ENCODE measurements around the gene CHID1.

The CHID1 gene

DNA sequence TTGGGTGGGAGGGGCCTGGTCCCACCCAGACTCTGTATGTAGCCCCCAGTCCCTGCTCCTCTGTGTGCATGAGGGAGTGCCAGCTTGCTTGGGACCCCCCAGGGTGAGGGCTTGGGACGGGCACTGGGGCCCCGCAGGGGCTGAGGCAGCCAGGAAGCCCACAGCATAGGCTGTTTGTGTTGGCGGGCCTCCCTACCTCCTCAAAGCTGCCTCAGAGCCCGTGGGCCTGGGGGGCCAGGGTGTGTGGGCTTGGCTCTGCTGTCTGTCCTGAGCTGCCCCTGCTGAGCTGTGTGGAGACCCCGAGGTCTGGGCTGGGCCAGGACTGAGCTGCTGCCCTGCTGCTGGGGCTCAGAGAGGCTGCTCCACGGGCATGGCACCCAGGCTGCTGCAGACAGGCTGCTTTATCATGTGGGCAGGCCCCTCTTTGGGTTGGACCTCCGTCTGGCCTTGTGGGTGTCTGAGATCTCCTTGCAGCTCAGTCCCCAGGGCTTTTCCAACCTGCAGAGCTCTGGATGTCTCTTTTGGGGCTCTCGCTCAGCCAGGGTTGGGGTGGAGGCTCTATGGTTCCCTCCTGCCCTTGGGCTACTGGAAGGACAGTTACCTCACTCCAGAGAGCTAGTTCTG lies 64.6 kb downstream of the CHID1 start:
- no peak for DNase-seq

DNA sequence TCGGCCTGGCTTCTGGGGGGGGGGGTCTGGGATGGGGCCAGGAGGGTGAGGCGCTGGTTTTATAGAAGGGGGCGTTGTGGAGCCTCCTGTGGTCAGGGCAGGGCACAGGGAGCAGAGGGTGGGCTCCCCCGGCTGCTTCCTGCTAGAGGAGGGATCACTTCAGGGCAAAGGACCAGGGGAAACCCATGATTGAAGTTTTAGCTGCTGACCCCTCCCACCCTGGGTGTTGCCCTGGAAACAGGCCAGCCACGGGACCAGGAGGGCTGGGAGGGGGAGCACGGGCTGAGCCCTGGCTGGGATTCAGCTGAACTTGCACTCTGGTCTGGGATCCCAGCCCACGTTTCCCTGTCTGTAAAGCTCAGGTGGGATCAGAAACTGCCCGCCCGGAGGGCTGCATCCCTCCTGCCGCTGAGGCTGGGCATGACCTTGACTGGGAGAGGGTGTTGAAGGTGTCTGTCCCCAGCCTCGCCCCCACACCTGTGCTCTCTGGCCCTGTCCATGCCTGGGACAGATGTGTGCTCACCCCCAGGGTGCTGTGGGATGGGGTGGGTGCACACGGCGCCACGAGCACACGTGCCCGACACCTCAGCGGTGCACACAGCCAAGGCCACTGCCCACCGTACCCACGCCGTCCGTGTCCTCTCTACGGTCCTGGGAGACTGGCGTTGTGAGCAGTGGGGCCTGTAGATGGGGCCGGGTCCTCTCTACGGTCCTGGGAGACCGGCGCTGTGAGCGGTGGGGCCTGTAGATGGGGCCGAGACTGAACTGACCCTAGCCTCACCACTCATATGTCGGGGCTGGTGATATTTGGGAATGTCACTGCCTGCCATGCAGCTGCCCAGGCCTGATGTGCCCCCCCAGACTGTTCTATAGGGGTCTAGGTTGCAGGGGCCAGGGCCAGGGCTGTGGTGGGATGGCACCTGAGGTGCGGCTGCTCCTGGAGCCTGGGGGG lies 65.6 kb downstream of the CHID1 start:
- no peak for DNase-seq

DNA sequence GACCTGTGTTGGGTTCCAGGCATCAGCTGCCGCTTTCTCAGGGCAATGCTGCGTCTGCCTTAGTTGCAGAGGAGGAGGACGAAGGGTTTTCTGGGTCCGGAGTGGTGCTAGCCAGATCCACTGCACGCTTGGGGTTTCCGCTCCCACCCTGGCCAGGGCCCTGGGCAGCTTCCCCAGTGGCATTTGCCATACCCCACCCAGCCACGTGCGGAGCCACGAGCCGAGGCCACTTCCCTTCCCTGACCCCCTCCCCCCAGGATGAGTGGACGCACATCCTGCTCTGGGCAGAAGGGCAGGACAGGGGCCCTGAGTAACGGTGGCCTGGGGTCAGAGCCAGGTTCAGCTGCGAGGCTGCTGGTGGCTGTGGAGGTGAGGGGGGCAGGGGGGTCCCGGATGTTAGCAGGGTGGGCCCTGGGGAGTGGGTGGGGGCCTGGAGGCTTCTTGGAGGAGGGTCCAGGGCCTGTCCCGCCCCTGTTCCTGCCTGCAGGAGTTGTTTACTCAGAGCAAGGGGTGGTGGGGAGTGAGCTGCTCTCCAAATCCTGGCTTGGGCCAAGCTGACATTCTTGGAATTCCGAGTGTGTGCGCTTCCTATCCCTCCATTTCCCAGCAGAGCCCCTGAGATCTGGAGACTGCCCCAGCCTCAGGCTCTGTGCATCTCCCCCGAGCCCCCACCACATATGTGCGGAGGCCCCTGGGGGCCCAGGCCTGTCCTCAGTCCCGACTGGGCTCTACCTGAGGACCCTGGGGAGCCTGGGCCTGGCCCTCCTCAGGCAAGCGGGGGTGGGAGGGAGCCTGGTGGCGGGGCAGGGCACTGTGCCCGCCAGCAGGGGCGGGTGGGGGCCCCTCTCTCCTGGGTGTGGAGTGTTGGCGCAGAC lies 66.6 kb downstream of the CHID1 start:
- DNase-seq: no peak

DNA sequence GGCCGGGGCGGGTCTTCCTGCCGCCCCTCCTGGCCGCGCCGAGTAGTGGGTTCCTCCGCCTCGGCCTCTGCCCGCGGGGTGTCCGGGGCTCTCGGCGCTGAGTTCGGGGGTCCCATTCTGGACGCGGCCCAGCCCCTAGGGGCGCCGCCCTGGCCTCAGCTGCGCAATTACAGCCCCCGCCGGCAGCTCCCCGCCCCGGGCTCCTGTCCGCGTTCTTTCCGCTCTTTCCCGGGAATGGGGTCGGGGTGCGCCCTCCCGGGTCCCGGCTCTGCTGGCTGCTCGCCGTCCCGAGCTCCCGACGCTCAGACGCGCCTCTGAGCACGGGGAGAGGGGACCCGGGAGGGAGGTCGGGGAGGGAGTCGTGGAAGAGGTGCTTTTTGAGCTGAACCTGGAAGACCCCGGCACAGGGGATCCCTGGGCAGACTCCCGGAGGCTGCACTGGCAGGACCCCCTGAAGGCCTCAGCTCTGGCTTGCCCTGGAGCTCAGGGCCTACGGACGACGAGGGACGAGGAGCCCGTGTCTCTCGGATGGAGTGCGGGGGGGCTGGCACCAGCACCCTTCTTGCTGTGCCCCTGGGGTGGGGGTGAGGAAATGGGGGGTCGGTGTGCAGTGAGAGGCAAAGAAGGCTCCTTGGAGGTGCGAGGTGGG lies 67.4 kb downstream of the CHID1 start:
- no peak for DNase-seq

DNA sequence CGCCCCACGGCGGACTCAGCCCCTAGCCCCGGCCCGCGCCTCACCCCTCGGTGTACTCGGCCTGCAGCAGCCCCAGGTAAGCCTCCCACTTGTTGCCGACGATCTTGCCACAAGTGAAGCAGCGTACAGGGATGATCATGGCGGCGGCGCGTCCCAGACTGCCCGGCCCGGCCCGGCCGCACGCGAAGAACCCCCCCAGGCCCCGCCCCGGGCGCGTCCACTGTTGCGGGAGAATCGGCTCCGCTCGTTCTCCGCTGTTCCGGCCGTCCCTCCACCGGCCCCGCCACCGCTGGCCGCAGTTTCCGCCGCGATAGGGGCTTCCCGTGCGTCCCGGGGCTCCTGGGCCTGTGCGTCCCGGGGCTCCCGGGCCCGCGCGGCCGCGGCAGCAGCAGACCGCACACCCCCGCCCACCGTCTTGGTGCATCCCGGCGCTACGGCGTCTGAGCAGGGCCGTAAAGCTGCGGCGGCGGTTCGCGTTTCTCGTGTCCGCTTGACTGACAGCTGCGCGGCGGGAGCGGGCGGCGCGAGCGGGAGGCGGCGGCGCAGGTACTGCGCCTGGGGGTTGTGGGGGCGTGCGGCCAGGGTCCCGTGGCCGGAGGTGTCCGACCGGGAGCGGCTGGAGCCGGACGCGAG lies 68.1 kb downstream of the CHID1 start, which contains the start of the genes POLR2L and TSPAN4:
Gene POLR2L (minus strand): TSS at position 160 of the 633 bp plus-strand sequence. CDS start 21 bp downstream, at position 139.
Gene TSPAN4 (plus strand): TSS at position 483 of the 633 bp plus-strand sequence. CDS start 7,453 bp downstream, outside the sequence.
- DNase-seq: peak; percentile 84

DNA sequence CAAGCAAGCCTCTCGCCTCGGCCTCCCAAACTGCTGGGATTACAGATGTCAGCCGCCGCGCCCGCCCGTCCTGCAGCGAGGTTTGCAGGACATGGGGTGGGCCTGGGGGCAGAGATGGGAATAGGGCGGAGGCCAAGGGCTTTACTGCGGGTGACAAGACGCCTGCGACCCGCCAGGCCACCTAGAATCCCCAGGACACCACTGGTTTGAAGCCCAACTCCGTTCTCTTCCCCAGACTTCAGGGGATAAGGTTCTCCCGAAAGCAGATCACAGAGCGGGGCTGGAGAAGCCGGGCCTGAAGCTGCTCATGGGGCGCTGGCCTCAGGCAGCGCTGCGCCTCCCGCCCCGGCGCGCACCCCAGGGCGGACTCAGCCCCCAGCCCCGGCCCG lies 68.6 kb downstream of the CHID1 start:
- DNase-seq: no peak

DNA sequence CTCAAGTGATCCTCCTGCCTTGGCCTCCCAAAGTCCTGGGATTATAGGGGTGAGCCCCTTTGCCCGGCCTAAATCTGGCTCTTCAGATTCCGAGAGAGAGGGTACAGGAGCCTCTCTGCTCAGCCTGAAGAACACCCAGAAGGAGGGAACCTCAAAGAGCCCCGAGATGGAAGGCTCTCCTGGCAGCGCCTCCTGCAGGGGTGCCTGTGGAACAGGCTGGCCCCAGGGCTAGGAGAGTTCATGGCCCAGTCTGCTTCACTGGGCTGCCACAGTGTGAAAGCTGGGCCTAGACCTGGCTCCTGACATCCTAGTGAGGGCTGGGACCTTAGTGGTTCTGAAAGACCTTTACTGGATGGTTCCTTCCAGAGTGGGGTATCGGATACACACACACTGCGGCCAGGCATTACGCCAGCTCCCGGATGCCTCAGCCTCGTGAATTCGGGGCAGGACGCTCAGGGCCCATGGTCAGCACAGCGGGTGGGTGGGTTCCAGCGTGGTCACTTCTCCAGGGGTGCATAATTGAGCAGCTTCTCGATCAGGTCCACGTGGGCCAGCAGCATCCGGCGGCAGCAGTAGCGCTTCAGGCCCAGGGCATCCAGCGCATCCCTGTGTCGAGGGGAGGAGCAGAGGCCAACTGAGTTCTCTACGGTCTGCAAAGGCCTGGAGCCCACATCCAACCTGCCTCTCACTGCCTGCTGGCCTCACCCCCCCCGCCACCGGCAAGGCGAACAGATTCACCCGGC lies 70.6 kb downstream of the CHID1 start:
- no peak for DNase-seq

DNA sequence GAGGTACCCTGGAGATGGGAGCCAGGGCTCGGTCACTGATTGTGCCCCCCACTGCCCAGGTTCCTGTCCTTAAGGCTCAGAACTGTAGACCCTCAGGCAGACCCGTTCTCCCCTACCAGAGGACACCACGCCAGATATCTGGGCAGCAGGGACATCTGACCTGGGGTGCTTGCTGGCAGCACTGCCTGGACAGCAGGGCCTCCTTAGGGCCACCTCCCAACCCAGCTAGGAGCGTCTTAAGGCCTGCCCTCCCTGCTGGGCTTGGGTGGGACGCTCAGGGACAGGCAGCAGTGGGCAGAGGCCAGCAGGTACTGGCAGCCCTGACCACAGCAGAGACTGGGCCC lies 71.4 kb downstream of the CHID1 start:
- no peak for DNase-seq

DNA sequence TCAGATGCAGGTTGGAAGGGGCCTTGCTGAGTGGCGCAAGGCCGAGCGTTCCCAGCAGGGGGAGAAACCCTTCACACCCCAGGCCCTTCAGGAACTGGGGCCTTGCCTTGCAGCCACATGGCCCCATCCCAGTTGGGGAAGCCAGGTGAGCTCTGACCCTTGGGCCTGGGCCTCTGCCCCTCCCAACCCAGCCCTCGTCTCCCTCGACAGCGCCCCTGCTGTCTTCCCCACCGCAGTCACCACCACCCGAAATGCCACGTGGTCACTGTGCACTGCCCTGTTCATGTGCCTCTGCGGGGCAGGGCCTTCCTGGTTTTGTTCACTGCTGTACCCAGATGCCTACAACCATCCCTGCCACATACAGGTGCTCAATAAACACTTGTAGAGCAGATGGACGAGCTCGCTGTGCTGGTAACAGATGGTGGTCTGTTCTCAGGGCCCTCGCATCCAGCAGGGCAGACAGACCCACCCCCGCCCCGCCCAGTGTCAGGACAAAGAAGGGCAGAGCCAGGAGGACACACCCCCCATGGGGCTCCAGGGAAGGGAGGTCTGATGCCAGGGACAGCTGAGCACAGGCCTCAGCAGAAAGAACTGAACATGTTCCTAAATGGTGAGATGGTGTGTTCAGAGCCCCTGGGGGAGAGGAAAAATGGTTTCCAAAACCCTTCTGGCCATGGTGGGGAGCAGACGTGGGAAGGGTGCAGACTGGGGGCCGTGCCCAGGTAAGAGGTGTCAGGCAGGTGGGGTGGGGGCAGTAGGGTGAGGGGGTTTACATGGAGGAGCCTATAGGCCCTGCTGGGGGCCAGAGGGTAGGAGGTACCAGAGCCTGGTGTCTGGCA lies 72.0 kb downstream of the CHID1 start:
- no peak for DNase-seq

DNA sequence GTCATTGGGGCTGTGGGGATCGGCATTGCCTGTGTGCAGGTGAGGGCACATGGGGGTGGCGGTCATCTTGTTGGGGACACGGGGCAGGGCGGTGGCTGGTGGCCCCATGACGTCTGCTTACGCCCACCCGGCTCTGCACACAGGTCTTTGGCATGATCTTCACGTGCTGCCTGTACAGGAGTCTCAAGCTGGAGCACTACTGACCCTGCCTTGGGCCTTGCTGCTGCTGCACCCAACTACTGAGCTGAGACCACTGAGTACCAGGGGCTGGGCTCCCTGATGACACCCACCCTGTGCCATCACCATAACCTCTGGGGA lies 72.7 kb downstream of the CHID1 start:
- no peak for DNase-seq

DNA sequence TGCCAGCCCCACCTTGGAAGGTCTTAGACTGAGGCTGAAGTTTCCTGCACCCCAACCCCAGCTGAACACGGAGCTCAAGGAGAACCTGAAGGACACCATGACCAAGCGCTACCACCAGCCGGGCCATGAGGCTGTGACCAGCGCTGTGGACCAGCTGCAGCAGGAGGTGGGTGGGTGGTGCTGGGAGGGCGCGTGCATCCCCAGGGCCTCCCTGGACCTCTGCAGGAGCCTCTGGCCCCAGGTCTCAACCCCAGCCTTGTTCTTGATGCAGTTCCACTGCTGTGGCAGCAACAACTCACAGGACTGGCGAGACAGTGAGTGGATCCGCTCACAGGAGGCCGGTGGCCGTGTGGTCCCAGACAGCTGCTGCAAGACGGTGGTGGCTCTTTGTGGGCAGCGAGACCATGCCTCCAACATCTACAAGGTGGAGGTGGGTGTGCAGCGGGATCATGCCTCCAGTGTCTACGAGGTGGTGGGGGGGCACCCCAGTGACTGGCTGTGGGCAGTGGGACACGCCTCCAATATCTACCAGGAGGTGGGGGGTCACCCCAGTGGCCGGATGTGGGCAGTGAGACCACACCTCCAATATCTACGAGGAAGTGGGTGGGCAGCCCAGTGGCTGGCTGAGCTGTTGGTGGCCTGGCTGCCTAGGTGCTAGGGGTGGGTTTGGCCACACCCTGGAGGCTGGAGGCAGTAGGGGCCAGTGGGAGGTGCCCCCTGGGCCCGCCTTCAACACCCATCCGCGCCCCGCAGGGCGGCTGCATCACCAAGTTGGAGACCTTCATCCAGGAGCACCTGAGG lies 73.2 kb downstream of the CHID1 start:
- no peak for DNase-seq

DNA sequence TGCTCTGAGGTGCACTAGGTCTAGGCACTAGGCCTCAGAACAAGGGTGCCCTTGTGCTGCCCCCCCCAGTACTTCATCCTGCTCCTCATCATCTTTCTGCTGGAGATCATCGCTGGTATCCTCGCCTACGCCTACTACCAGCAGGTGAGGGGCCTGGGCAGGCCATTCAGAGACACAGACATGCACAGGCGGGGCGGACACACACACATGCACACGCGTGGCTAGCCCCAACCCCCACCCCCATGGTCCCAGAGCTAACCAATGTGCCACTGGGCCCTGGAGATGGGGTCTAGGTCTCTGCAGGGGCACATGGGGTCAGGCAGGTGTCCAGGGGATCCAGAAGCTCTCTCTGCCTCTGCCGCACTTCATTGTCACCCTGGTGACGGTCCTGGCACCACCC lies 73.9 kb downstream of the CHID1 start:
- DNase-seq: no peak

DNA sequence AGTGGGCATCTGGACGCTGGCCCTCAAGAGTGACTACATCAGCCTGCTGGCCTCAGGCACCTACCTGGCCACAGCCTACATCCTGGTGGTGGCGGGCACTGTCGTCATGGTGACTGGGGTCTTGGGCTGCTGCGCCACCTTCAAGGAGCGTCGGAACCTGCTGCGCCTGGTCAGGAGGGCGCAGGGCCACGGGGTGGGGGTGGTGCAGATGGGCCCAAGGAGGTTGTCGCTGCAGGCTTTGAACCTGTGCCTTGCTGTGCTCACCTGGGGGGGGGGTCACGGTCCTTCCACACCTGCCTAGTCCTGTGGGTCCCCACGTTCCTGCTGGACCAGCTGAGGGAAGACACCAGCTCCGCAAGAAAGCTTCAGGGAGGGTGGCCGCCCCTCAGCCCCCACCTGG lies 74.3 kb downstream of the CHID1 start:
- DNase-seq: no peak

DNA sequence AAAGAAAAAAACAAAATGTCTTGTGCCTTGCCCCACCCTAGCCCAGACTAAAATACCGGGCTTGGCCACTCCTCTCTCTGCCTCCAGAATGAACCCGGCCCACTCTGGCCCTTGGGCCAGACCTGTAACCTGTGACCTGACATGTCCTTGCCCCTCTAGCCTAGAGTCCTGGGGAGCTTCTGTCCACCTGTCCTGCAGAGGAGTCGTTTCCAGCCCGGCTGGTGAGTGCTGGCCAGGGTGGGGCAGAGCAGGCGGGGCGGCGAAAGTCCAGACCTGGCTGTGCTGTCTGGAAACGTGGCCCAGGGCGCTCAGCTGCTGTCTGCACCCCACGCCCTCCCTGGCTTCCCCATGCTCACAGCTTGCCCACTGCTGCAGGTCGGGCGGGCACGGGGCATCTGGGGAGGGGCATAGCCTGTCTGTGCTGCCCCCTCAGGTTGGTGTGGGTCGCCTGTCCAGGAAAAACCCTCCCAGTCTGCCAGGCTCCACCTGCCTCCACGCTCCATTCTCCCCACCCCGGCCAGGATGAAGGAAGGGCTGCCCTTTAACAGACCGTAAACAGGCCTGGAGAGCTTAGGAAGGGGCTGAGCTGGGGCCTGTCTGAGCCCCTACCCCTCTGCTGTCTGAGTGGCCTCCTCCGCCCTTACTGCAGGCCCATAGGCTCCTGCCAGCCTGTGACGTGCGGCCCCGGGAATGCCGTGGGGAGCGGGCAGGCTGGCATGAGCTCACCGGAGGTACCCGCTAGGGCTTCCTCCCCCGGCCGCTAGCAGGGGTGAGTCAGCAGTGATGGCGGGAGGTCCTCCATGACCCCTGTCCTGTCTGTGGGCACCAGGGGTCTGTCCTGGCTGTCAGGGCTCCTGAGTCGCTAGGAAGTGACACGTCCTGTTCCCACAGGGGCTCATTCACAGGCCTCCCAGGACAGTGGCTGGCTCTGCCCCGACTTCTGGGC lies 76.0 kb downstream of the CHID1 start:
- DNase-seq: no peak

DNA sequence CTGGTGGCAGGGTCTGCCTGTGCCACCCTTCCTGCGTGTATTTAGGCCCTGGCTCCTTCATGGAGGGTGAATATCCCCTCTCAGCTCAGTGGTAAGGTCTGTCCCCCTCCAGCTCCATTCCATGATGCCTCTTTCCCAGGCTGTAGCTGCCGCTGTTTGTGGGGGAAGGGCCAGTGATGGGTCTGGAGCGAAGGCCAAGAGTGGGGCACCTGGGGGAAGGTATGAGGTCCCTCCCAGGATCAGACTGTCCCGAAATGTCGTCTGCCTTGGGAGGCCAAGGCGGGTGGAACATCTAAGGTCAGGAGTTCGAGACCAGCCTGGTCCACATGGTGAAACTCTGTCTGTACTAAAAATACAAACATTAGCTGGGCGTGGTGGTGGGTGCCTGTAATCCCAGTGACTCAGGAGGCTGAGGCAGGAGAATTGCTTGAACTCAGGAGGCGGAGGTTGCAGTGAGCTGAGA lies 76.7 kb downstream of the CHID1 start:
- no peak for DNase-seq

DNA sequence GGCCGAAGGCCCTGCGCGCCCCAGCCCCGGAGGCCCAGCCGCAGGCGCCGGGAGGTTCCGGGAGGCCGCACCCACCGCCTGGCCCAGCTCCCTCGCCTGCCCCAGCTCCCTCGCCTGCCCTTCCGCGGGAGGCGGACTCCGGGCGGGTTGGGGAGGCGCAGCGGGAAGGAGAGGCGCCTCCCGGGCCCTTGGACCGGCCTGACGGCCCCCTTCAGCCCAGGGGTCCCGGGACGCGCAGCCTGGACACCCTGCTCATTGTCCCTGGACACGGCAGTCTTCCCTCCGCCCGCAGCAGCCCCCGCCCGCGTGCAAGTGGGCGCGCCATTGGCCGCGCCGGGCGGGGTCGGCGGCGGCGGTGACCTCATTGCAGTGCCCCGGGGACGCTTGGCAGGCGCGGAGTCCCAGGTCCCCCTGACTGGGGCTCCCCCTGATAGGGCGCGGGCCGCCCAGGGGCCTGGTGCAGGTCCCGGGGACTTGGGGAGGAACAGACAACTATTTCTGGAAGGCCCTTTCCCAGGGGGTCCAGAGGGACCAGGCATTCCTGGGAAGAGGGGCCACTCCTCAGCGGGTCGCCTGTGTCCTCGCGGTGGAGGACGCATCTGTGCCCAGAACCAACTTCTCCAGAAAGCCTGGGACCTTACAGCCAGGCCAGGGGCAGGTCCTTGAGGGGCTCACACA lies 77.4 kb downstream of the CHID1 start:
- DNase-seq: peak; percentile 46

DNA sequence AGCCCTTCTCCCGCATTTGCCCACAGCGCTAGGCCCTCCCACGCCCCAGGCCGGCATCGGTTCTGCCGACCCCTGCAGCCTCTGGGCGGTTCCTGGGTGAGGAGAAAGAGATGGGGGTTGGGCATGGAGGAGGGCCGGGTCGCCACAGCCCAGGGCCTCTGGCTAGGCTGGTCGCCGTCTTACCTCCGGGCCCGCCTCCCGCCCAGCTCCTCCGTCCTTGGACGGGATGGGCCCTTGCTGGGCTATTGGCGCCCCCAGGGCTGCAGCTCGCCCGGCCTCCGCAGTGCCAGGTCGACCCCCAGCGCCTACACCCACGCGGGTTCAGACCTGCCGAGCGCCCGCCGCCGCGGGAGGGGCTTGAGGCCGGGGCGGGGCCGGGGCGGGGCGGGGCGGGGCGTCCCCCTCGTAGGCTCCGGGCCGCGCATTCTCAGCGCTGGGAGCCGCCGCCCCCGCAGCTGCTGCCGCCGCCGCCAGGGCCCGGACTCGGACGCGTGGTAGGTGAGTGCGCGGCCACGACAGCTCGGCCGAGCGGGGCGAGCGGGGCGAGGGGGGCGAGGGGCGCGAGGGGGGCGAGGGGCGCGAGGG lies 78.0 kb downstream of the CHID1 start, which contains the start of gene CD151:
Gene CD151 (plus strand): TSS at position 424 of the 585 bp plus-strand sequence. CDS start 3,118 bp downstream, outside the sequence.
- DNase-seq: no peak
